HK-2 (cell line): ENCODE results near the gene TMEM97.
A peak's percentile ranks its signal among the peaks of the same experiment; 100 is the strongest.

Experiments
- DNase-seq: peaks from one replicate; pipeline ENCODE4 v3.0.0-alpha.2; 2018; ENCODE audit not compliant: unreplicated experiment

Gene TMEM97

GRCh38 chr17:28317099-28317965, 1.7 kb upstream of the TMEM97 start:
- no peak for DNase-seq

- DNase-seq: no peak
Measured at GRCh38 chr17:28317966-28318758, 838 bp upstream of the TMEM97 start.

- DNase-seq: no peak
Measured at GRCh38 chr17:28319598-28319935, 567 bp downstream of the TMEM97 start.

- DNase-seq: no peak
Measured at GRCh38 chr17:28320215-28321061, 1.4 kb downstream of the TMEM97 start.

- DNase-seq: no peak
Measured at GRCh38 chr17:28324267-28324745, 5.3 kb downstream of the TMEM97 start.

- DNase-seq: no peak
Measured at GRCh38 chr17:28324781-28325180, 5.8 kb downstream of the TMEM97 start.

- no peak for DNase-seq
Measured at GRCh38 chr17:28325211-28325610, 6.2 kb downstream of the TMEM97 start.

- no peak for DNase-seq
Measured at GRCh38 chr17:28326114-28326513, 7.1 kb downstream of the TMEM97 start.

- no peak for DNase-seq
Measured at GRCh38 chr17:28327031-28327607, 8.1 kb downstream of the TMEM97 start.

- DNase-seq: no peak
Measured at GRCh38 chr17:28327709-28328108, 8.7 kb downstream of the TMEM97 start.

GRCh38 chr17:28328325-28328724, 9.3 kb downstream of the TMEM97 start:
- DNase-seq: no peak

GRCh38 chr17:28330671-28331070, 11.7 kb downstream of the TMEM97 start:
- no peak for DNase-seq

- no peak for DNase-seq
Measured at GRCh38 chr17:28331891-28332420, 13.0 kb downstream of the TMEM97 start.

- no peak for DNase-seq
Measured at GRCh38 chr17:28333083-28333746, 14.2 kb downstream of the TMEM97 start.

GRCh38 chr17:28334171-28334570, 15.2 kb downstream of the TMEM97 start:
- DNase-seq: no peak

GRCh38 chr17:28334666-28335200, 15.7 kb downstream of the TMEM97 start:
- DNase-seq: no peak

GRCh38 chr17:28335201-28335958, 16.4 kb downstream of the TMEM97 start, which contains the start of the genes IFT20 and TNFAIP1:
IFT20 (minus strand) TSS chr17:28335472; CDS start chr17:28331985, 3,487 bp downstream.
TNFAIP1 (plus strand) TSS chr17:28335761; CDS start chr17:28339522, 3,761 bp downstream.
- peak; percentile 98 for DNase-seq

- peak; percentile 77 for DNase-seq
Measured at GRCh38 chr17:28335959-28336871, 17.2 kb downstream of the TMEM97 start.
